EL (cell line): Measurements from ENCODE around the gene PRIMPOL.

Source experiments
- DNase-seq: peaks from one replicate; pipeline ENCODE4 v3.0.0-alpha.2; 2016

The PRIMPOL gene

GRCh38 chr4:184668511-184669114, 19.1 kb downstream of the PRIMPOL start:
- peak; percentile 16 for DNase-seq

- DNase-seq: no peak
Measured at GRCh38 chr4:184669251-184669650, 19.7 kb downstream of the PRIMPOL start.

GRCh38 chr4:184671101-184671500, 21.6 kb downstream of the PRIMPOL start:
- no peak for DNase-seq

- no peak for DNase-seq
Measured at GRCh38 chr4:184672741-184673140, 23.2 kb downstream of the PRIMPOL start.

GRCh38 chr4:184674011-184674410, 24.5 kb downstream of the PRIMPOL start:
- no peak for DNase-seq

- no peak for DNase-seq
Measured at GRCh38 chr4:184675018-184675417, 25.5 kb downstream of the PRIMPOL start.

DNA sequence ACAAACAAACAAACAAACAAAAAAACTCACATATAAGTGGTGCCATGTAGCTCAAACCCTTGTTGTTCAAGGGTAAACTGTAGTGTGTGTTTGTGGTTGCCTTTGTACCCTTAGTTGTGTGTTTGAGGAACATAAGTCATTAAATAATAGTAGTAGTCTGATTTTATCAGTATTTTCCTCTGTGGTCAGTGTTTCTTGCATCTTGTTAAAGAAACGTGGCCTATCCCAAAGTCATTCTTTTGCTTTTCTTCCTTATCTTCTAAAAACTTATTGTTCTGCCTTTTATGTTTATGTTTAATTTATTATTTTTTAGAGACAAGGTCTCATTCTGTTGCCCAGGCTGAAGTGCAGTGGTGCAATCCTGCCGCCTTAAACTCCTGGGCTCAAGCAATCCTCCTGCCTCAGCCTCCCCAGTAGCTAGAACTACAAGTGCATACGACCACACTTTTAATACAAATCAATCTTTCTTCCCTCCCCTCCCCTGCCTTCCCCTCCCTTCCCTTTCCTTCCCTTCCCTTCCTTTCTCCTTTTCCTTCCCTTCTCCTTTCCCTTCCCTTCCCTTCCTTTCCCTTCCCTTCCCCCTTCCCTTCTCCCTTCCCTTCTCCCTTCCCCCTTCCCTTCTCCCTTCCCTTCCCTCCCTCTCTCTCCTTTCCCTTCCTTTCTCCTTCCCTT, 26.4 kb downstream of the PRIMPOL start:
- no peak for DNase-seq

DNA sequence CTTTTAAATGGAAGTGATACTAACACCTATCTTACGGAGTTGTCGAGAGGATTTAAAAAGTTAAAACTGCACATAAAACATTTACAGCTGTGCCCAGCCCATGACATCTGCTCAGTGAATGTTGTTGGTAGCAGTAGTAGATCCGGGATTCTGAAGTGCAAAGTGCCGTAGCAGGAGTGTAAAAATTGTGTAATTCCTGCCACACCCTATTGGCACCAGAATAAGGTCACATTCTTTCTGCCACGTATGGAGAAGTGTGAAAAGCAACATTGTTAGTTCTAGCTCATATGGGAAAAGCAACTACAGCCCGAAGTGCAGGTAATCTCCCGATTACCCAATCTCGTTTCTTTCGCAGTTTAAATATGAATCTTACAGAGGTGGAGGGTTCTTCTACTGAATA, 31.2 kb downstream of the PRIMPOL start:
- DNase-seq: no peak

GRCh38 chr4:184681916-184682315, 32.4 kb downstream of the PRIMPOL start:
- no peak for DNase-seq

GRCh38 chr4:184684491-184685189, 35.1 kb downstream of the PRIMPOL start:
- DNase-seq: no peak

- no peak for DNase-seq
Measured at GRCh38 chr4:184688005-184688404, 38.5 kb downstream of the PRIMPOL start.

- peak; percentile 95 for DNase-seq
Measured at GRCh38 chr4:184688447-184688846, 38.9 kb downstream of the PRIMPOL start.

DNA sequence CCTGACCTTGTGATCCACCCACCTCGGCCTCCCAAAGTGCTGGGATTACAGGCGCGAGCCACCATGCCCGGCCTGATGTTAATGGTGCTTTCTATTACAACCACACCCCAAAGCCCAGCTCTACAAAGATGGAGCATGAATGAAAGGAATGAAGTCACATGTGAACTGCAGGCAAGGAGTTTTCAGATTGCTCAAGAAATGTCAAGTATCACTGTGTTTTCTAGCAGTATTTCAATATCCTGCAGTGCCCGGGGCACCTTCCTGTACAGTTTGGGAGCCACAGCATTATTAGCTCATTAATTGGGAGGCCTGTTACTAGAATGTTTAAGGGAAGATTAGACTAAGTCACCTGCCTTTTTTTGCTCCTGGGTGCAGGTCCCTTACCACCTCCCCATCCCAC, 40.1 kb downstream of the PRIMPOL start:
- peak; percentile 22 for DNase-seq

DNA sequence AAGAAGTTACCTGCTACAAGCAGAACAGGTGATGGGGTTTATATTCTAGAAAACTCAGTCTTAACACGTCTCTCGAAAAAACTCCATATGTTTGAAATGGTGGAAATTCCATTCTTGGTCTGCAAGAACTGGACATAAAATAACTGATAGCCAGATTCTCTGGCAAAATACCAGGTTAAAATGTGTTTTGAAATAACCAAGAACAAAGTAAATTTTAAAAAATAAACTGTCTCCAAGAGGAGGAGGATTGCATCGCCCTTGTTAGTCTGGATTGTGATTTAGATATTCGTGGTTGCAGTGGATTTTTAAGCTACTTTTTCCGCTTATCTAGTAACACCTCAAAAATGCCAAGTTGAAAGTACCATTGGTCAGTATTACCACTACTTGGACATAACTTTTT, 43.5 kb downstream of the PRIMPOL start:
- no peak for DNase-seq

- DNase-seq: no peak
Measured at GRCh38 chr4:184694412-184694956, 44.9 kb downstream of the PRIMPOL start.

- DNase-seq: no peak
Measured at GRCh38 chr4:184695178-184695896, 45.8 kb downstream of the PRIMPOL start.

DNA sequence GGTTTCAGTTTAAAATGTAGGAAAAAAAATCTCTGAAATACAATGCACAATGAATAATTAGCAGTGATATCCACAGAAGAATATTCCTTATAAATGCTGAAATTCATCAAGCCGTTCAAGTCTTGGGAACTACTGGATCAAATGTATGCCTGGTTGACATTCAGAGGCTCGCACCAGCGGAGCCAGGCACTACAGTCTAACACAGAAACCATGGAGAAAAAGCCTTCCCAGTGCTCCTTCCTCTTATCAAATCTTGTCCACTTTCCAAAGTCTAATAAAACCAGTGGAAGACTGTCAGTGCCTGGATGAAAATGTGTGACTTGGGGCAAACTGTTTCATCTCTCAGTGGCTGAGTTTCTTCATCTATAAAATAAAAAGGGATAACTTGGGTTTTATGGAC, 48.4 kb downstream of the PRIMPOL start:
- no peak for DNase-seq

- DNase-seq: no peak
Measured at GRCh38 chr4:184699941-184700340, 50.4 kb downstream of the PRIMPOL start.

DNA sequence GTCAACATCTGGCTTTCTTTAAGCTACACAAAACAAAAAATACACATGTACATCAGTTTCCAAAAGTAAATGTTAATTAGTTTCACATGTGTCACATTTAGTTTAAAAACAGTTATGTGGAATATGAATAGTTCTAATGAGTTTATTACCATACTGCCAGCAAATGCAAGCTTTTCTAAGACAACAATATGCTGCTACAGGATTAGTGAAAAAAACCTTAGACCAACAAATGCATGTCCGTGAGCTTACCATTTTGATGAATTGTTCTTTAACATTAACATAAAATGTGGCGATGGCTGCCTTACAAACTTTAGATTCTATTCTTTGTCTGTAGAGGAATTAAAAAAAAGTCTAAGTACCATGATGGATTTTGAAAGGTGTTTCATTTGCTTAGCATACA, 52.6 kb downstream of the PRIMPOL start:
- no peak for DNase-seq

DNA sequence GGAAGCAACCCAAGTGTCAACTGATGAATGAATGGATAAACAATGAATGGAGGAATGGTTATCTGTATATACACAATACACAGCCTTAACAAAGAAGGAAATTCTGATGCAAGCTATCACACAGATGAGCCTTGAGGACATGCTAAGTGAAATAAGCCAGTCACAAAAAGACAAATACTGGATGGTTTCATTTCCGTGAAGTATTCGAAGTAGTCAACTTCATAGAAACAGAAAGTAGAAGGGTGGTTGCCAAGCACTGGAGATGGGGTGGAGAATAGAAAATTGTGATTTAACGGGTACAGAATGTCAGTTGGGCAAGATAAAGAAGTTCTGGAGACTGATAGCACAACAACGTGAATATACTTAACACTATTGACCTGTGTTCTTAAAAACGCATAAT, 56.2 kb downstream of the PRIMPOL start:
- DNase-seq: no peak

- DNase-seq: no peak
Measured at GRCh38 chr4:184706453-184706852, 56.9 kb downstream of the PRIMPOL start.

GRCh38 chr4:184712322-184712721, 62.8 kb downstream of the PRIMPOL start:
- no peak for DNase-seq

DNA sequence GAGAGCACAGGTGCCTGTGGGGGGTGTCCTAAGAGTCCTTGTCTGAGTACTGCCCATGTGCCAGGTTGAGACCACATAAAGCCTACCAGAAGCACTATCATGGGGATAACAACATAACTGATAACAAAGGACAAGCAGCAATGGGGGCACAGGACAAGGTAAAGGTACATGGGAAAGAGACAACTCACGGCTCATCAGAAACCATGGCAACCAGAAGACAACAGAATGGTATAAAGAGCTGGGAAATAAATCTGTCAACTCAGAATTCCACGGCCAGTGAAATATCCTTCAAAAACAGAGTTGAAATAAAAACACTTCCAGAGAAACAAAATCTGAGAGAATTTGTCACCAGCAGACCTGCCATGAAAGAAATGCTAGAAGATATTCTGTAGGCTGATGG, 64.3 kb downstream of the PRIMPOL start:
- DNase-seq: no peak
